ENCODE data around the gene PDZD7.
"Not testable (repeated sequence)": the region's sequence is repeated elsewhere in the genome, so short reads cannot be mapped to it uniquely, and the experiment has no call there.

Gene PDZD7

GRCh38 chr10:101035916-101036702 is 5.2 kb upstream of the PDZD7 start:
- no peak for DNase-seq (ENCODE audit: low read depth)
- no peak for TF ChIP-seq CTCF (IDR thresholded peaks at IDR 0.05; ENCODE audit: insufficient read depth, low read depth, low read length, missing control alignments)
- no peak overlapping the region for H3K4me3 ChIP-seq (ENCODE audit: low read depth, low read length)

DNA sequence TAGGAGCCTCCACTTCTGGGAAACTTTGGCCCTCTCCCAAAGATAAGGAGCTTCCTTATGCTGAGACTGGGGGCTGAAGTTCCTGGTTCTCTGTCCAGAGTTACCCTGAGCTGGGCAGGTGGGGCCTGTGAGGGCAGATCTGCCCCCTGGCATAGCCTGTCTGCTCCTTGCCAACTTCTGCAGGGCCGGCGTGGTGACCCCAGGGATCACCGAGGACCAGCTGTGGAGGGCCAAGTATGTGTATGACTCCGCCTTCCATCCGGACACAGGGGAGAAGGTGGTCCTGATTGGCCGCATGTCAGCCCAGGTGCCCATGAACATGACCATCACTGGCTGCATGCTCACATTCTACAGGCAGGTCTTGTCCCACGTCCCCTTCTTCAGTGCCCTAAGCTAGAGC is 4.4 kb upstream of the PDZD7 start:
- DNase-seq (ENCODE audit: low read depth): no peak
- H3K4me3 ChIP-seq (ENCODE audit: low read depth, low read length): no peak overlapping the region
- TF ChIP-seq CTCF (IDR thresholded peaks at IDR 0.05; ENCODE audit: insufficient read depth, low read depth, low read length, missing control alignments): no peak

DNA sequence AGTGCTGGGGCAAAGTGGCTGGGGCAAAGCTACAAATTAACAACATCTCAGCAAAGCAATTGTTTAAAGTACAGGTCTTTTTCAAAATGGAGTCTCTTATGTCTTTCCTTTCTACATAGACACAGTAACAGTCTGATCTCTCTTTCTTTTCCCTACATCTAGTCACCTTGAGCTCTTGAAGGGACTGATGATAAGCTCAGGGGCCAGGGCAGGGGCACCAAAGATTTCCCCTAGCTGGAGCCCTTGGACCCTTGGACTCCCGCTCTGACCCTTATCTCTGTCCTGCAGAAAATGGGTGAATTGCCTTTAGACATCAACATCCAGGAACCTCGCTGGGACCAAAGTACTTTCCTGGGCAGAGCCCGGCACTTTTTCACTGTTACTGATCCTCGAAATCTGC is 3.5 kb upstream of the PDZD7 start:
- not testable (repeated sequence) for H3K4me3 ChIP-seq (ENCODE audit: low read depth, low read length)

GRCh38 chr10:101033276-101033675 is 2.3 kb upstream of the PDZD7 start:
- no peak overlapping the region for H3K4me3 ChIP-seq (ENCODE audit: low read depth, low read length)
- no peak for TF ChIP-seq CTCF (IDR thresholded peaks at IDR 0.05; ENCODE audit: insufficient read depth, low read depth, low read length, missing control alignments)
- no peak for DNase-seq (ENCODE audit: low read depth)

More for the DNA sequence above, 3.5 kb upstream of the PDZD7 start:
- not testable (repeated sequence) for DNase-seq (ENCODE audit: low read depth)

- no peak for TF ChIP-seq CTCF (IDR thresholded peaks at IDR 0.05; ENCODE audit: insufficient read depth, low read depth, low read length, missing control alignments)
- H3K4me3 ChIP-seq (ENCODE audit: low read depth, low read length): no peak overlapping the region; the same call in 1 of the 2 replicates
Observed at GRCh38 chr10:101032637-101033224, 1.8 kb upstream of the PDZD7 start.

DNA sequence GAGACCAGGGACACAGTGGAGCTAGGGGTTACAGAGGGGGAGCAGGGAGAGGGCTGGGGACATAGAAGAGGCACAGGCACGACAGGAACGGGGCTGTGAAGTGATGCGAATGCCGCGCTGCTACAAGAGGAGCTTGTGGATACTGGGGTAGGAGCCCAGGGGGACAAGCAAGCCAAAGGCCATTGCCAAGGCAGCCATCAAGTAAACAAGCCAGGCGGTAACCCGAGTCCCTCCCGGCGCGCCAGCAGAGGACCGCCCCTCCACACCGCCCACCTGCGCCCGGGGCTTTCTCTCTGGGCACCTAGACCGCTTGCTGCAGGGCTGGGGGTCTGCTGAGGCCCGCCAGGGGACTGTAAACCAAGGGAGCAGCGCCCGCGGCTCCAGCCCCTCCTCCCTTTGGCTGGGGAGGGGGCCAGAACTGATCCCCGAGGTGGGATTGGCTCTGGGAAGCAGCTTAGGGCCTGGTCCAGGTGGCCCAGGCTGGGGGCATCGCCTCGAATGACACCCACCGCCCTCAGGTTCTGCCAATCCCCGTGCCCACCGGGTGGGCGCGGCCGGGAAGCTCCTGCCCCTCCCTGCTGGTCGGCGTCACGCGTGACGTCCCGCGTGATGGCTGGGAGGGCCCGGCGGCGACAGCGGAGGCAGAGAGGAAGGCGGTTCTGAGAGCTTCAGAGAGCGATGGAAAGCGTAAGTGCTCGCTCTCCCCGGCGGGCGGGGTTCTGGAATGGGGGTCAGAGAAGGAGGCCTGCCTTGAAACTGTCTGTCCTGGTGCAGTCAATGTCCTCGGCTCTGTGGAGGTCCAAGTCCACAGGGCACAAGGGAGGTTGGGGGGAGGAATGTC is 1.1 kb upstream of the PDZD7 start:
- peak overlapping the region; percentile 56 for H3K4me3 ChIP-seq (ENCODE audit: low read depth, low read length)
- peak; percentile 45 for DNase-seq (ENCODE audit: low read depth)
- no peak for TF ChIP-seq CTCF (IDR thresholded peaks at IDR 0.05; ENCODE audit: insufficient read depth, low read depth, low read length, missing control alignments)

More at GRCh38 chr10:101032637-101033224, 1.8 kb upstream of the PDZD7 start:
- DNase-seq (ENCODE audit: low read depth): no peak

Data from GM12865 (cell line).